PC-3 (cell line): Measurements from ENCODE around the gene PCBP1. TPM values are rescaled to one million over a fixed set of nuclear protein-coding genes. Genes with fewer than 3 reads are reported as not detected.
"Not testable (repeated sequence)": the region's sequence is repeated elsewhere in the genome, so short reads cannot be mapped to it uniquely, and the experiment has no call there.

Experiments
- ATAC-seq: fragments of 200-7000 bp; cut with Tn5 transposase; 2 replicates; pipeline ENCODE4 v1.9.1; 2020; ENCODE audit warnings: mild to moderate bottlenecking, moderate library complexity
- BruUV-seq: library from RNA; stranded (reverse); fragments of 400-500 nt; replicated peaks from 2 replicates; lab custom pipeline; 2021; lab: Mats Ljungman, UMichigan
- CTCF ChIA-PET: fragments of 300-600 bp; sonication (Branson Sonifier 250); formaldehyde crosslinking; loops from one replicate; lab custom pipeline; 2022; ENCODE audit warnings: antibody characterized with exemption; lab: Charles Lee
- POLR2A ChIA-PET: fragments of 300-600 bp; sonication (Branson Sonifier 250); formaldehyde crosslinking; loops from one replicate; lab custom pipeline; 2022; ENCODE audit warnings: antibody characterized with exemption; ENCODE audit not compliant: unreplicated experiment; lab: Charles Lee
- DNase-seq: peaks from one replicate; pipeline ENCODE4 v3.0.0-alpha.2; 2015
- H2AFZ ChIP-seq: fragments of 300-600 bp; sonication (generic); 2 replicates; pipeline ENCODE4 v1.6.0; 2016; ENCODE audit warnings: antibody characterized with exemption, low read length
- H3F3A ChIP-seq: fragments of 300-600 bp; sonication (generic); one replicate; pipeline ENCODE4 v1.6.0; 2017; ENCODE audit warnings: antibody characterized with exemption, low read length, control low read depth, mild to moderate bottlenecking; ENCODE audit not compliant: unreplicated experiment
- H3K27ac ChIP-seq: fragments of 300-600 bp; sonication (generic); 2 replicates; pipeline ENCODE4 v1.5.1; 2016; ENCODE audit warnings: mild to moderate bottlenecking, low read length
- H3K27me3 ChIP-seq: fragments of 300-600 bp; sonication (generic); 2 replicates; pipeline ENCODE4 v1.6.1; 2016; ENCODE audit warnings: low read length, mixed read lengths
- H3K36me3 ChIP-seq: fragments of 300-600 bp; sonication (generic); 2 replicates; pipeline ENCODE4 v1.6.1; 2016; ENCODE audit warnings: low read depth, mixed run types, low read length, mixed read lengths
- H3K4me1 ChIP-seq: fragments of 300-600 bp; sonication (generic); 2 replicates; pipeline ENCODE4 v1.5.1; 2016; ENCODE audit warnings: low read length; ENCODE audit not compliant: insufficient read depth
- H3K4me2 ChIP-seq: fragments of 300-600 bp; sonication (generic); 2 replicates; pipeline ENCODE4 v1.6.0; 2016; ENCODE audit warnings: low read length
- H3K4me3 ChIP-seq: fragments of 300-600 bp; sonication (generic); 2 replicates; pipeline ENCODE4 v1.5.1; 2016; ENCODE audit warnings: mild to moderate bottlenecking, low read length, mixed read lengths
- H3K79me2 ChIP-seq: fragments of 300-600 bp; sonication (generic); 2 replicates; pipeline ENCODE4 v1.6.1; 2017; ENCODE audit warnings: low read length, mixed read lengths
- H3K9ac ChIP-seq: fragments of 300-600 bp; sonication (generic); 2 replicates; pipeline ENCODE4 v1.6.0; 2016; ENCODE audit warnings: mild to moderate bottlenecking, low read length
- H3K9me2 ChIP-seq: fragments of 300-600 bp; sonication (generic); replicated peaks from 2 replicates; pipeline ENCODE4 v1.6.1; 2016; ENCODE audit warnings: mixed run types, low read length, mixed read lengths
- H3K9me3 ChIP-seq: fragments of 300-600 bp; sonication (generic); 2 replicates; pipeline ENCODE4 v1.6.1; 2016; ENCODE audit warnings: low read length, mixed read lengths
- H4K20me1 ChIP-seq: fragments of 300-600 bp; sonication (generic); 2 replicates; pipeline ENCODE4 v1.6.1; 2016; ENCODE audit warnings: low read length, mixed read lengths
- CTCF ChIP-seq: fragments of 300-600 bp; sonication (generic); conservative IDR thresholded peaks from 2 replicates; pipeline ENCODE4 v1.5.1; 2017; ENCODE audit warnings: antibody characterized with exemption, low read depth, mild to moderate bottlenecking, low read length
- EZH2 ChIP-seq: fragments of 300-600 bp; sonication (generic); IDR thresholded peaks from one replicate; pipeline ENCODE4 v1.6.1; 2017; ENCODE audit warnings: antibody characterized with exemption, mild to moderate bottlenecking, low read length; ENCODE audit not compliant: unreplicated experiment
- EZH2phosphoT487 ChIP-seq: fragments of 300-600 bp; sonication (generic); IDR thresholded peaks from 2 replicates; pipeline ENCODE4 v1.6.1; 2018; ENCODE audit warnings: mild to moderate bottlenecking, antibody characterized with exemption, low read length, borderline replicate concordance
- intact Hi-C: fragments of 100-400 bp; cut with micrococcal nuclease; formaldehyde crosslinking; loops from 2 replicates; pipeline ENCODE4 v1.9.0; 2023
- total RNA-seq: library from RNA; depleted of rRNA; stranded (reverse); fragments of >200 nt; gene quantifications from 2 replicates; pipeline ENCODE4 v1.2.3, GENCODE V29; 2014

The PCBP1 gene
- total RNA-seq, 1 experiment from 2014 or later, result 39.2 TPM

DNA sequence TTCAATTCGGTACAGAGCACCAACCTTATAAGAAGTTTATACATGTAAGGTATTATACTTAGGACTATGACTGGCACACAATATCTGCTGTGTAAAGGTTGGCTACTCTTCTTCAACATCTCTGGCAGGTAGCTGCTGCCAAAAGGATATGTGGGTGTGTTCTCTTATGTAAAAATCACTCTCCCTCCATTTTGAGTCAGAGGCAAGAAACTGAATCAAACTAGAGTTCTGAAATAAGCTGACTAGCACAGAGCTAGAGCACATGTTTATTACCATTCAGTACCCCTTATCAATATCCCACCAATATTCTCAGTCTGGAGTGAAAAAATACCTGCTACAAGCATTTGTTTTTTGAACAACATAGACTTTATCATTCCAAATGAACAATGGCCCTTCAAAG, 38.0 kb upstream of the PCBP1 start:
- Histone ChIP-seq H3K36me3 (no peaks in the 10 kb centered on the region), H3K27me3 (no peaks in the 10 kb centered on the region), H3K4me1 (no peaks in the 10 kb centered on the region), H2AFZ (no peak overlapping the region), H3K79me2 (no peaks in the 10 kb centered on the region), H3K9me3 (no peaks in the 10 kb centered on the region), H3K4me2 (no peak overlapping the region), H3K4me3 (no peak overlapping the region), H3F3A (no peaks in the 10 kb centered on the region), H3K27ac (no peak overlapping the region), H3K9ac (no peak overlapping the region), H4K20me1 (no peaks in the 10 kb centered on the region), H3K9me2 (no peaks in the 10 kb centered on the region)
- intact Hi-C loops, result no loop called here
- no peak for DNase-seq
- POLR2A ChIA-PET, result no interaction called here
- BruUV-seq, result no TSS peak
- TF ChIP-seq EZH2phosphoT487, result no peak
- no peak for TF ChIP-seq CTCF
- no peak for TF ChIP-seq EZH2
- CTCF ChIA-PET, result no interaction called here
- ATAC-seq, result no peak

DNA sequence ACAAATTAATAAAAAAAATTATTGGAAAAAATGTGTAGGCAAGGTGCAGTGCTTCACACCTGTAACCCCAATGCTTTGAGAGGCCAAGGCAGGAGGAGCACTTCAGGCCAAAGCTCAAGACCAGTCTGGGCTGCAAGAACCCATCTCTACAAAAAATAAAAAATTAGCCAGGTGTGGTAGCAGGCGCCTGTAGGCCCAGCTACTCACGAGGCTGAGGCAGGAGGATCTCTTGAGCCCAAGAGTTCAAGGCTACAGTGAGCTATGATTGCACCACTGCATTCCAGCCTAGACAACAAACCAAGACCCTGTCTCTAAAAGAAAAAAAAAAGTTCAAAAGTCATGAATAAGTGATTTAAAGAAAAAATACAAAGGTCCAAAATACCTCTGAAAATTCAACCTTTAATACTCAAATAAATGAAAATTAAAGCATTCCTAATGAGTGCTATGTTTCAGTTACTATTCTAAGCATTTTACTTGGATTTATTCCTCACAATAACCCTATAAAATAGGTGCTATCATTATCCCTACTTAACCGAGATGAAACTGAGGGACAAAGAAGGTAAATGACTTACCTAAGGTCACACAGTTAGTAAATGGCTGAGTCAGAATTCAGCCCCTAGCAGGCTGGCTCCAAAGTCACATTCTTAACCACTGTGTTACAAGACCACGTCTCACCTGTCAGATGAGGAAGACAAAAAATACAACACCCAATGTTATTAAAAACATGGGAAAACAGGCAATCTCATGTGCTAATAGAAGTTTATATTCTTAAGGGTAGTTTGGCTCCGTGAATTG, 36.4 kb upstream of the PCBP1 start:
- CTCF ChIA-PET, result no interaction called here
- no peaks in the 10 kb centered on the region for H4K20me1 ChIP-seq
- no peak overlapping the region for H3K4me2 ChIP-seq
- BruUV-seq, result no TSS peak
- no peaks in the 10 kb centered on the region for H3K27me3 ChIP-seq
- H3K9me2 ChIP-seq, result no peaks in the 10 kb centered on the region
- no peak overlapping the region for H3K9ac ChIP-seq
- DNase-seq (no peak), ATAC-seq (no peak)
- no peak overlapping the region for H2AFZ ChIP-seq
- H3K4me1 ChIP-seq, result no peaks in the 10 kb centered on the region
- H3F3A ChIP-seq, result no peaks in the 10 kb centered on the region
- H3K36me3 ChIP-seq, result no peaks in the 10 kb centered on the region; the same call in 1 of the 2 replicates
- H3K79me2 ChIP-seq, result no peaks in the 10 kb centered on the region
- TF ChIP-seq CTCF, result no peak
- no peak for TF ChIP-seq EZH2
- no peak for TF ChIP-seq EZH2phosphoT487
- no peak overlapping the region for H3K4me3 ChIP-seq
- POLR2A ChIA-PET, result no interaction called here
- no peak overlapping the region for H3K27ac ChIP-seq
- no peaks in the 10 kb centered on the region for H3K9me3 ChIP-seq
- intact Hi-C loops, result no loop called here

DNA sequence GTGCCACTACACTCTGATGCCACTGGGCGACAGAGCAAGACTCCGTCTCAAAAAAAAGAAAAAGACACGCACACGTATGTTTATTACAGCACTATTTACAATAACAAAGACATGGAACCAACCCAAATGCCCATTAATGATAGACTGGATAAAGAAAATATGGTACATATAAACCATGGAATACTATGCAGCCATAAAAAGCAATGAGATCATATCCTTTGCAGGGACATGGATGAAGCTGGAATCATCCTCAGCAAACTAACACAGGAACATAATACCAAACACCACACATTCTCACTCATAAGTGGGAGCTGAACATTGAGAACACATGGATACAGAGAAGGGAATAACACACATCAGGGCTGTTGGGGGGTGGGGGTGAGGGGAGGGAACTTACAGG, 32.0 kb upstream of the PCBP1 start:
- H3K27me3 ChIP-seq, DNase-seq, H3F3A ChIP-seq, H3K4me1 ChIP-seq, POLR2A ChIA-PET, H3K9me2 ChIP-seq, H3K4me3 ChIP-seq, H3K79me2 ChIP-seq, H3K27ac ChIP-seq, H2AFZ ChIP-seq, BruUV-seq, CTCF ChIA-PET, H3K9ac ChIP-seq, intact Hi-C loops, H4K20me1 ChIP-seq, H3K4me2 ChIP-seq, ATAC-seq, H3K9me3 ChIP-seq, H3K36me3 ChIP-seq: not testable (repeated sequence)
